ENCODE measurements around the gene MGMT.

MGMT gene

GRCh38 chr10:129653861-129654260 is 186.8 kb downstream of the MGMT start:
- DNase-seq (ENCODE audit: low read depth), result no peak
- TF ChIP-seq CTCF (IDR thresholded peaks at IDR 0.05; ENCODE audit: control insufficient read depth, extremely low read depth, insufficient read depth), result no peak

GRCh38 chr10:129654461-129654860 is 187.4 kb downstream of the MGMT start:
- no peak for TF ChIP-seq CTCF (IDR thresholded peaks at IDR 0.05; ENCODE audit: control insufficient read depth, extremely low read depth, insufficient read depth)
- DNase-seq (ENCODE audit: low read depth), result no peak

More at GRCh38 chr10:129653861-129654260, 186.8 kb downstream of the MGMT start:
- H3K4me3 ChIP-seq (ENCODE audit: low read depth, low read length), result no peak overlapping the region

GRCh38 chr10:129655007-129655678 is 188.1 kb downstream of the MGMT start:
- DNase-seq (ENCODE audit: low read depth), result no peak
- H3K4me3 ChIP-seq (ENCODE audit: low read depth, low read length), result no peak overlapping the region
- TF ChIP-seq CTCF (IDR thresholded peaks at IDR 0.05; ENCODE audit: control insufficient read depth, extremely low read depth, insufficient read depth), result no peak

More at GRCh38 chr10:129654461-129654860, 187.4 kb downstream of the MGMT start:
- no peak overlapping the region for H3K4me3 ChIP-seq (ENCODE audit: low read depth, low read length)

- no peak for TF ChIP-seq CTCF (IDR thresholded peaks at IDR 0.05; ENCODE audit: control insufficient read depth, extremely low read depth, insufficient read depth)
- DNase-seq (ENCODE audit: low read depth), result no peak
- H3K4me3 ChIP-seq (ENCODE audit: low read depth, low read length), result no peak overlapping the region
These were observed 188.6 kb downstream of the MGMT start for GRCh38 chr10:129655679-129656031.

GRCh38 chr10:129656642-129657041 is 189.6 kb downstream of the MGMT start:
- no peak overlapping the region for H3K4me3 ChIP-seq (ENCODE audit: low read depth, low read length)
- DNase-seq (ENCODE audit: low read depth), result no peak
- no peak for TF ChIP-seq CTCF (IDR thresholded peaks at IDR 0.05; ENCODE audit: control insufficient read depth, extremely low read depth, insufficient read depth)

GRCh38 chr10:129657297-129658017 is 190.4 kb downstream of the MGMT start:
- no peak overlapping the region for H3K4me3 ChIP-seq (ENCODE audit: low read depth, low read length)
- DNase-seq (ENCODE audit: low read depth), result no peak
- no peak for TF ChIP-seq CTCF (IDR thresholded peaks at IDR 0.05; ENCODE audit: control insufficient read depth, extremely low read depth, insufficient read depth)
